GM21360 (cell line): ENCODE data around the gene GCG.

Source experiments
- ATAC-seq: cut with Tn5 transposase; IDR thresholded peaks from one replicate; pipeline ENCODE4 v1.9.1; 2021; ENCODE audit warnings: mild to moderate bottlenecking, moderate library complexity; ENCODE audit not compliant: unreplicated experiment

Gene GCG

GRCh38 chr2:162152147-162152546, at the start of gene GCG:
GCG (minus strand) TSS chr2:162152247; CDS start chr2:162149178, 3,069 bp downstream.
- no peak for ATAC-seq

- ATAC-seq, result no peak
Measured at GRCh38 chr2:162200636-162201035, 48.6 kb upstream of the GCG start.

DNA sequence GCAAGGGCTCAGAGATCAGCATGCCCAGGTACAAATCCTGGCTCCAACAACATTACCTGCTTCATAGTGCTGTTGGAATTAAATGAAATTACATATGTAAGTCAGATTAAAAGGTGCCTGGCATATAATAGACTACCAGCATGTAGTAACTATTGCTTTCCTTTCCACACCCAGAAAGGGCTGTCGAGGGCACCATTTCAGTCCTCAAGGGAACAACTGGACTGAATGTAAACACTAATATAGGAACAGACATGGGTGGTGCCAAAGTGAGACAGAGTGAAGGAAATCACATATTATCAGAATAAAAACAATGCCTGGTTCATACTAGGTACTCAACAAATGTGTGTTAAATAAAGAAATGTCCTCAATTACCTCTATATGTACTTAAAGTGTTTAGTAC, 47.9 kb upstream of the GCG start:
- no peak for ATAC-seq

GRCh38 chr2:162198239-162198638, 46.2 kb upstream of the GCG start:
- ATAC-seq, result no peak

DNA sequence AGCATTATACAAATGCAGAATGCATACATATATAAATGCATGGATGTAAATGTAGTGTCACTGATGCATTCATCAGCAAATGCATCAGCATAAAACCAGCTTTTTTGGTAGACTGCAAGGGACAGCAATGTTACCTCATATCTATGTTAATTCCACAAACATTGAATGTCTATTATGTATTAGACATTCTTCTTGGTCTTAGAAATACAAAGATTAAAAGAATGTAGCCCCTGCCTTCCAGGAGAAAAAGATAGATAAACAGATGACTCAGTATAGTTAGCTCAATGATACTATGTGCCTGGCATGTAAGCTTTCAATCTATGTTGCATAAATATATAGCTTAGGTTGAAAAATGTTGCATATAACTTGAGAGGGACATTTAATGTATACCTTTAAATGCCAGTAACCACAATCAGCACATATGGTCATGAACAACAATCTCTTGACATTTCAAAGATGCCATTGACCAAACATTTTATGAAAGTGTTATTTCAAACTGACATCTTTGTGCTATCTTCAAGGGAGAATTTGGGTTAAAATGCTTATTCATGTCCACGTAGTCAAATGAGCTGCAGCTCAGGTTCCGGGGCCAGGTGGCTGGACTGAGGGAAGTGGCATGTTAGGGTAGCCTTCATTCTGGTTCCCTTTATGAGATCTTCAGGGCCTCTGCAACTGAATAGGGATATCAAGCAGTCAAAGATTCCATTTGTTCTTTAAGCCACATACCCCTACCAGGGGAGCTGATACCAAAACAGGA, 45.2 kb upstream of the GCG start:
- ATAC-seq, result no peak

- ATAC-seq, result no peak
Measured at GRCh38 chr2:162196638-162197037, 44.6 kb upstream of the GCG start.

DNA sequence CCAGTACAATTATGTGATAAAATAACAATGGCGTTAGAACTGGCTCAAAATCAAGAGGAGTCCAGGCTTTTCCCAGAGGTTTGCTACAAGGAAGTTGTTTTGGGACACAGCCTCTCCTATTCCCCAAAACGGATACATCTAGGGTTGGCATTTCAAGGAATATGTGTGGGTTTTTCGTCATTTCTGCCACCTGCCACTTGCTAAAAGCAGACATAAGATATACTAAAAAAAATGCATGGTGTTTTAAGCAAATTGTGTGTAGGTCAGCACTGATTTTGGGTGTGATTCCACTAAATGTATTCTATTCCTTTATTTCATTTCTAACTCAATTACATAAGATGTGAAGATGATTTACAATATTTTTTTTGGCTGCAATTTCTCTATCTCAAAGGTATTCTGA, 36.4 kb upstream of the GCG start:
- no peak for ATAC-seq

- no peak for ATAC-seq
Measured at GRCh38 chr2:162185541-162186232, 33.6 kb upstream of the GCG start.

DNA sequence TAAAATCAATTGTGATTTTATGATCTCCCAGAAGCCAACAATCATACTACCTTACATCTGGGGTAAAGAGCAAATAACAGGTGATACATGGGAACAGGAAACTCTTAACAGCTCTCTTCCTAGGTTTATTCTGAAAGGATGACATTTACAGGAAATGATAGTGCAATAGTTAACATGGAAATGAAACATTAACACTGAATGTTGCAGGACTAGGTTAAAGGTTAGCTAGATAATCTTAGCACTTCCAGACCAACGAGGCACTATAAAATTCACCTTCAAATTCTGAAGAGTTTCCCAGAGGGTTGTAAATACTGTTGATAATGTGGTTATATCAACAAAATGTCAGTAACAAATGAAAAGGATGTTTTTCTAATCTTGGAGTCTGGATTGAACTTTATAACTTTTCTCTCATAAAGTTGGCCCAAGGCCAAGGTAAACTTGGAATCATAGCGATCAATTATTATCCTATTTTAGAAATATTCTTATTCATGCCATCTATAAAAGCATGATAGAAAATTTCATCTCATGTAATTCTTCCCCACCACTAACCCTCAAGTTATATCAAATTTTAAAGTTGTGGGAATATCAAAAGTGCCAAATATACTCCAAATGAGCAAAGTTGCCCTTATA, 32.9 kb upstream of the GCG start:
- ATAC-seq, result no peak

- no peak for ATAC-seq
Measured at GRCh38 chr2:162184359-162184758, 32.3 kb upstream of the GCG start.

- ATAC-seq, result no peak
Measured at GRCh38 chr2:162182395-162182794, 30.3 kb upstream of the GCG start.

GRCh38 chr2:162177301-162177700, 25.3 kb upstream of the GCG start:
- ATAC-seq, result no peak

DNA sequence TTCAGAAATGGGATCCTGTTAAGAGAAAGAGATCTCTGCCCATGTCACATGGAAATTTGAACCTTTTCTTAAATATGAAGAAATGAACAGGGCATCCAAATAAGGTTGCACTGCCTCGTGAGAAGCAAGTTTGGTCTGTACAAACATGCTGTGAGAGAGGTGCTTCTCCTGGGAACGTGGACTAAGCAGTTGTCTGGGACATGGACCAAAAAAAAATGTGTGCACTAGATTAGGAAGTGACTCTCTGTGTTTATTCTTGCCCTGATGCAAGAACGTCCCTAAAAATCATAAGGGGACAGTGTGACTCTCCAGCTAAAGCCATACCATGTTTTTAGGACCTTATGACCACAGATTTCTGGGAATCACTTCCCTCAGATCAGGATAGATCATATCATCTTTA, 23.7 kb upstream of the GCG start:
- ATAC-seq, result no peak

DNA sequence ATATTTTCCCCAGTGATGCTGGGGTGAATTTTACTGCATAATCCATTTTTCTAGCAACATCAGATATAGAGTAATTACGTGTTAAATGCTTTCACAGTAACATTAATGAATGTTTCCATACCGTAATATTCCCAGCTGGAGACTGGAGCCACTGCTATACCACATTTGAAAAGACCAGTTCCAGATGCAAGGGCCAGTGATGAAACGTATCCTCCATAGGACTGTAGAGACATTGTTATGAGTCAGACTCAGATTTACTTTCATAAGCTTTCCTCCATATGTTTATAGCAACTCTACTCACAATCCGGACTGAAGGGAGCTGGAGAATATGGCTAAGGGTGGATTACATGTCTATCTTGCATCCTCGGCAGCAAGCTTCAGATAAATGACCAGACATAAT, 22.7 kb upstream of the GCG start:
- ATAC-seq, result no peak

GRCh38 chr2:162172802-162173370, 20.8 kb upstream of the GCG start:
- ATAC-seq, result no peak

DNA sequence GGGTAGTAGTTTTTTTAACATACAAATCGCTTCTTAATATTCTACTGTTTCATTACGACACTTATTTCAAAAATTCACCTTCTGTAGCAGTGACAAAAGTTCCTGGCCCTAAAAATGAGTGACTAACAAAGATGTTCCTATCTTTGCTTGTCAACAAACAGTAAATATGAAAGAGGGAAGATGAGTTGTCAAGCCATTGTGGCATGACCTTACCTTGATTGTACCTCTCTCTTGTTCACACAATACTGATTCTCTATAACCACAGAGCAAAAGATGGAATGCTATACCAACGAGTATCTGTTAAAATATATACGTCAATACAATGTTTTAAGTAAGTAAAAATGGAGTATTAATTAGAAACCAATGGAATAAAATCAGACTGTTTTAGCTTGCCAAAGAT, 14.7 kb upstream of the GCG start:
- no peak for ATAC-seq

- ATAC-seq, result no peak
Measured at GRCh38 chr2:162166174-162166573, 14.1 kb upstream of the GCG start.

- ATAC-seq, result no peak
Measured at GRCh38 chr2:162164802-162165201, 12.8 kb upstream of the GCG start.

DNA sequence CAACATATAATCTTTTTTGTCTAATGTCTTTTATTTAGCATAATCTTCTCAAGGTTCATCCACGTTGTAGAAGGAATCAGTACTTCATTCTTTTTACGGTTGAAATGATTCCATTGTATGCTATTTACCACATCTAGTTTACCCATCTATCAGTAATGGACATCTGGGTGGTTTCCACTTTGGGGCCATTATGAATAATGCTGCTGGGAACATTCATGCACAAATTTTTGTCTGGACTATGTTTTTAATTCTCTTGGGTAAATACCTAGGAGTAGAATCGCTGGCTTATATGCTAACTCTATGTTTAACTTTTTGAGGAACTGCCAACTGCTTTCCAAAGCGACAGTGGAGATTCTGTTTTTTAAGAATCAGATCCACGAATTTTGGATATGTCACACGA, 7.4 kb upstream of the GCG start:
- ATAC-seq, result no peak

DNA sequence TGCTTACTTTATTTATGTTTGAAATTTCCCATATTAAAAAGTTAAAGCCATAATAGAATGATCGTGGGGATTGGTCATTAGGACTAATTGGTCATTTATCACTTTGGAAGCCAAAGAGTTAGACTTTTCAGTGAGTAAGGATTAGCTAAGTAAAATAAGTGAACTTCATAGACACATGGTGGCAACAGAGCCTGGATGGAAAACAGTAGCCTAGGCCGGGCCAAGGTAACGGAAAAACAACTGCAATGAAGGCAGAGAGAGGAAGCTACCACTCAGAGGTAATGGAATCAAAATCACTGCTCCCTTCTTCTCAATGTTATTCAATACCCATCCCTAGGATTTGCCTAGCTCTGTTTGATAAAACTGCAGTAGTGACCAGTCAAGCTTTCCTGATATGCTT, 4.1 kb upstream of the GCG start:
- no peak for ATAC-seq

- ATAC-seq, result no peak
Measured at GRCh38 chr2:162155093-162155492, 3.0 kb upstream of the GCG start.
